GM23248 (cell line): ENCODE results near the gene SMARCB1.

ENCODE experiments used
- EZH2 ChIP-seq: fragments of 200-600 bp; sonication (generic); IDR thresholded peaks from 2 replicates; pipeline ENCODE4 v1.6.1; 2018; ENCODE audit warnings: antibody characterized with exemption, mild to moderate bottlenecking; ENCODE audit not compliant: insufficient read depth, poor library complexity, severe bottlenecking
- EZH2phosphoT487 ChIP-seq: fragments of 200-600 bp; sonication (generic); IDR thresholded peaks from 2 replicates; pipeline ENCODE4 v1.6.1; 2018; ENCODE audit warnings: antibody characterized with exemption, moderate library complexity, mild to moderate bottlenecking, low read depth; ENCODE audit not compliant: insufficient read depth

GRCh38 chr22:23791738-23792645 is 5.2 kb downstream of the SMARCB1 start:
- TF ChIP-seq EZH2 (no peak), EZH2phosphoT487 (no peak)
